HFF-Myc (cell line): Measurements from ENCODE around the gene WLS.

Experiments used
- DNase-seq: peaks from one replicate; pipeline ENCODE4 v3.0.0-alpha.2; 2011; ENCODE audit warnings: low read depth; ENCODE audit errors: extremely low read depth
- H3K4me3 ChIP-seq: replicated peaks from 2 replicates; pipeline ENCODE4 v1.5.1; 2011; ENCODE audit warnings: low read depth, mild to moderate bottlenecking, control low read depth, low read length
- TF ChIP-seq, protein P1 (sequence below): IDR thresholded peaks from 2 replicates; pipeline ENCODE4 v1.5.1; 2012; ENCODE audit warnings: mild to moderate bottlenecking, low read depth, low read length, control low read depth; ENCODE audit errors: missing control alignments

Gene WLS

DNA sequence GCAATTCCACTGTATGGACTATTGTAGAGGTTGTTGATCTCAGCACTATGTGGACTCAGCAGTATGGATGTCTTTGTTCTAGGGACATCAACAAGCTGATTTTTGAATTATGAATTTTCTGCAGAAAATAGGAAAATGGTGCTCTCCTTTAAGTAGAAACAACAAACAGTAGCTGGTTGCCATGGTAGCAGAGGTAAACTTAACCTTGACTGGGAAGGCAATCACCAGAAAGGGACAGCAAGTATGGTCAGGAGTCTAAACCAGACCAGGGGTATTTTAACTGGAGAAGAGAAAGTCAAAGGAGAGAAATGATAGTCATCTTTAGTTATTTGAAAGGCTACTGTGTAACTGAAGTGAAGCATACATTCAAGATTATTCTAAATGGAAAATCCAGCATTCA lies 22.3 kb downstream of the WLS start:
- TF ChIP-seq, protein P1, sequence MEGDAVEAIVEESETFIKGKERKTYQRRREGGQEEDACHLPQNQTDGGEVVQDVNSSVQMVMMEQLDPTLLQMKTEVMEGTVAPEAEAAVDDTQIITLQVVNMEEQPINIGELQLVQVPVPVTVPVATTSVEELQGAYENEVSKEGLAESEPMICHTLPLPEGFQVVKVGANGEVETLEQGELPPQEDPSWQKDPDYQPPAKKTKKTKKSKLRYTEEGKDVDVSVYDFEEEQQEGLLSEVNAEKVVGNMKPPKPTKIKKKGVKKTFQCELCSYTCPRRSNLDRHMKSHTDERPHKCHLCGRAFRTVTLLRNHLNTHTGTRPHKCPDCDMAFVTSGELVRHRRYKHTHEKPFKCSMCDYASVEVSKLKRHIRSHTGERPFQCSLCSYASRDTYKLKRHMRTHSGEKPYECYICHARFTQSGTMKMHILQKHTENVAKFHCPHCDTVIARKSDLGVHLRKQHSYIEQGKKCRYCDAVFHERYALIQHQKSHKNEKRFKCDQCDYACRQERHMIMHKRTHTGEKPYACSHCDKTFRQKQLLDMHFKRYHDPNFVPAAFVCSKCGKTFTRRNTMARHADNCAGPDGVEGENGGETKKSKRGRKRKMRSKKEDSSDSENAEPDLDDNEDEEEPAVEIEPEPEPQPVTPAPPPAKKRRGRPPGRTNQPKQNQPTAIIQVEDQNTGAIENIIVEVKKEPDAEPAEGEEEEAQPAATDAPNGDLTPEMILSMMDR: no peak
- H3K4me3 ChIP-seq: no peak overlapping the region
- DNase-seq: no peak

DNA sequence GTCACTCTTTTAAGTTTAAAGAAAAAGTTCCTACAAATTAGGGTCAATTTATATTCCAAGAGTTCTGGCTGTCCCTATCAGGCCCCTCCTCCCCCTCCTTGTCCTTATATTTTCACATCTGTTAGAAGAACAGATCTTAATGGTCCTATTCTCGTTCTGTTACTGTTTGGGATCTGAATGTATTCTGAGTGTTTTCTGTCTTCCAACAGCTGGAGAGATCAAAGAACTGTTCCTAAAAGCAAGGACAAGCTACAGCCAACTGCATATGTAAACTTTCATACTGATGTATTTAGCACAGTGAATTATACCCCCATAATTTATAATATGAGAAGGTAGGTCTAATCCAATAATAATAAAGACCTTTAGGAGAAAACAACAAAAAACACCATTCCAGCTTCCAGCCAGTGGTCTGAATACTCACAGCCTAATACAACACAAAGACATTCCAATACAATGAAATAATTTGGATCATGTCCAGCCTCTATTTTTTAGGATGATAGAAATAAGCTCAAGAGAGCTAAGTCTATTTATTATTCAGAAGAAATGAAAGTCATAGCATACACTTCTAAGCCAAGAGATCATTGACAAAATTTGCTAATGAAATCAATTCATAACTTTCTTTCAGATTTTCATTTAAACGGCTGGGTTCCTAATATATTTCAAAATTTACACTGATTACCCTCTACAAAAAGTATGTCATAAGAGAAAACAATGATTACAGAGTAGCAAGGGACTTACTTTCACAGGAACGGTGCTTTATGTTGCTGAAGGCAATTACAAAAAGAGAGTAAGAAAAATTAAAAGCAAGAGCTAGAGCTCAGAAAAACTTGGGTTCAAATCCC lies 25.3 kb downstream of the WLS start:
- TF ChIP-seq, protein P1: no peak
- DNase-seq: no peak
- no peak overlapping the region for H3K4me3 ChIP-seq

DNA sequence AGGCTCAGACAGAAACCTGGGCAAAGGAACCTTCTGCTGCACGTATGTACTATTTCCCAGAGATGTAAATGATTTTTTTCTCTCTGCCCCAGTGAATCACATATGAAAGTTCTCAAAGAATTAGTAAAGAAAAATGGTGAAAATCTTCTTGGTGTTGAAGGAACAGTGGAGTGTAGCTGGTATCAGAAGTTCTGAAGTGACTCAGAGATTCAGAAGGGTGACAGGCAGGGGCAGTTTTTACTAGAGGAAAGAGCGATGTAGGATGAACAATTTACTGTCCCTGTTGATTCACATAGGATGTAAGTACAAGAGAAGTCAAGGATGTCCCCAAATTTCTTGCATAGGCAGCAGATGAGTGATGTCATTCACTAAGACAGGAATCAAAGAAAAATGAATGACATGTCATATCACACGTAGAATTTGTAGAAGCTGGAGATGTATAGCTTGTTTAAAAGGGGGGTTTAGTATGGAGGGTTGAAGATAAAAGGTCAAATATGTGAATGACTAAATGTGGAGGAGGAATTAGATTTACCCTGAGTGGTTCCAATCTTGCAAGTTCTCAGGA lies 26.4 kb downstream of the WLS start:
- no peak for DNase-seq
- H3K4me3 ChIP-seq: no peak overlapping the region
- TF ChIP-seq, protein P1: no peak

DNA sequence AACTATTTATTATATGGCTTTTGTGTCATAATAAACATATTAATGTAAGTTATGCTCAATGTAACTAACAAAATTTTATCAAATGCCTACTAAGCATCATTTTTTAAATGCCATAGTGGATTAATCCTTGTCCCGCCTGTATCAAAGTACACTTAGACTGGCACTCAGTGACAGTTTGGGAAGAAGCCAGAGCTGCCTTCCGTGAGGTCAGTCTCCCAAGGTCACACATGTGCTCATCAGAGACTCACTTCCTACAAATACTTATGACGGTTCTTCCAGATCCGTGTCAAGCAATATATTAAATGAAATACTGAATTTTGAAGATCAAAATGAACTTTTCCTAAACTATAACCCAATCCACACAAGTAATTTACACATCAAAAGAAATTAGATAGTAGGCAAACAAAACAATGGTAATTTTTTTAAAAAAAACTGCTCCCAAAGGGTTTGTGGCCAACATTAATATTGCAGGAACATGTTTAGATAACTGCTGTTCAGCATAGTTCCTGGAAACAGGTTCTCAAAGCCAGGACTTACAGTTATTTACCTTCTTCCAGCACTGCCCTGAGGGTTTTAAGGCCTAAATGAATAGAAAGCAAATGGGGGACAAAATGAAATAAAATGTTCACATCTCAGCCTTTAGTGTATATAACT lies 27.2 kb downstream of the WLS start:
- TF ChIP-seq, protein P1: no peak
- H3K4me3 ChIP-seq: no peak overlapping the region
- no peak for DNase-seq

DNA sequence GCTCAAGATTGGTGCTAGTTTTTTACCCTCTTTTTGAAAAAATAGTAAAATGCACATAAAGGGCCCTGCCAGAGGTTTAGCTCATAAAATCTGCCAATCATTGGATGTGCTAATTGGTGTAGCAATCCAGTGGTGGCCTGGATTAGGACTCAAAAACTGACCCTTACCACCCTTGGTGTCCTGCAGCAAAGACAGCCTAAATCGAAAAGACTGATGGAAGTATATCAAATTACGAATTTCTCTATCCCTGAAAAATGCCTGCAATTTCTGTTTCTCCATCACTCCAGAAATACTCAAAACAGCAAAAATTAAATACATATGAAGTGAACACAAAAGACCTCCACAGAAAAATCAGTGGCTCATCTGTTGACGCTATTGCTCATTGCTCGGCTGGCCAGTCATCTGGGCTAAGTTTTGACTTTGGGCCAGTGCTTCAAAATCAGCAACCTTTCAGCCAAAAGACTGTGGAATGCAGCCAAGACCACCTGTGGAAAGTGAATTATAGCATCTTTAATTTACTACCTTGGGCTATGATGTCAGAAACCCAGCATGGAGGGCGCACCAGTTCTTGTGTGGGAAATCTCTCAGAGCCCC lies 30.0 kb downstream of the WLS start:
- TF ChIP-seq, protein P1: no peak
- no peak for DNase-seq
- H3K4me3 ChIP-seq: no peak overlapping the region

DNA sequence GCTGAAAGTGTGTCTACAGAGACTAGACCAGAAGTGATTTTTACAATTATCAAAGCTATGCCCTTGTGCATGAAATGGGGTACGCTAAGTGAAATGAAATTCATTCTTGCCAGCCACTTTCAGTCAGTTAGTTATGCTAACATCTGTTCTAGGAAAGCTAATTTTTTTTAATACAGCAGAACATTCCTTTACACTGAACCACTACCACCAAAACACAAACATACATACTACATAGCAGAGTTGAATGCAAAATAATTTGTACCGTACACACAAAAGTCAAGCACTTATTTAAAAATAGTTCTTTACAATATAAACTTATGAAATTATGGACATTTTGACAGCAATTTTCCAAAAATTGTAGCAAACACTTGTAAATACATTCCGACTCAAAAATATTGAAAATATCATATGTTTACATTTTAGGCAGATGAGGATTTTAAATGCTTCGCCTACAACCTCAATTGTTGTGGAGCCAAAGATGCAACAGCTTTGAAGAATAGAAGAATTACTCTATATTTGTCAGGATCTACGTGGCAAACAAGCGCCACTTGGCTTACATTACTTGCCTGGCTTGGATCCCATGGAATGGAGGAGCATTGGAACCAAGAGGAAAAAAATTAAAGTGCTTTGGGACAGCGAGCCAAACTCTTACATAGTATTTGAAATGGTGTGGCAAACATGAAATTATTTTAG lies 30.6 kb downstream of the WLS start:
- no peak overlapping the region for H3K4me3 ChIP-seq
- TF ChIP-seq, protein P1: no peak
- no peak for DNase-seq
